Lung (tissue), 12 donors: ENCODE data around the gene GUCA1C. TPM values are rescaled to one million over a fixed set of nuclear protein-coding genes. Genes with fewer than 3 reads are reported as not detected.
A peak's percentile ranks its signal among the peaks of the same experiment; 100 is the strongest.

Source experiments
- ATAC-seq: fragments of 200-7000 bp; cut with Tn5 transposase; one replicate; pipeline ENCODE4 v1.9.1; 2020; ENCODE audit warnings: moderate number of reproducible peaks; ENCODE audit not compliant: insufficient read depth, low FRiP score
- DNase-seq, 3 donors: peaks; one replicate each; pipeline ENCODE4 v3.0.0-alpha.2; 2013 to 2017
- H3K27ac ChIP-seq, 2 donors: one replicate each; pipeline ENCODE4 v1.5.1; 2013; ENCODE audit warnings: mild to moderate bottlenecking in 2 of 2, moderate library complexity in 2 of 2, control low read depth in 1 of 2, inconsistent platforms in 1 of 2, low read depth in 1 of 2, low read length in 1 of 2
- H3K27me3 ChIP-seq, 3 donors: one replicate each; pipeline ENCODE4 v1.5.1; 2013; ENCODE audit warnings: low read length in 2 of 3; ENCODE audit not compliant: control insufficient read depth in 3 of 3, insufficient read depth in 3 of 3
- H3K36me3 ChIP-seq, 4 donors: one replicate each; pipeline ENCODE4 v1.5.1; 2013; ENCODE audit warnings: low read length in 4 of 4, mild to moderate bottlenecking in 1 of 4, moderate library complexity in 1 of 4; ENCODE audit not compliant: control insufficient read depth in 4 of 4, insufficient read depth in 4 of 4
- H3K4me1 ChIP-seq, 5 donors: one replicate each; pipeline ENCODE4 v1.5.1; 2013; ENCODE audit warnings: low read length in 5 of 5, mild to moderate bottlenecking in 2 of 5, moderate library complexity in 1 of 5; ENCODE audit not compliant: control insufficient read depth in 5 of 5, insufficient read depth in 5 of 5
- H3K4me3 ChIP-seq: one replicate; pipeline ENCODE4 v1.5.1; 2013; ENCODE audit warnings: mild to moderate bottlenecking, control low read depth, moderate library complexity
- H3K9ac ChIP-seq, 2 donors: one replicate each; pipeline ENCODE4 v1.5.1; 2013; ENCODE audit warnings: low read length in 2 of 2, control low read depth in 1 of 2; ENCODE audit not compliant: insufficient read depth in 1 of 2
- H3K9me3 ChIP-seq, 4 donors: one replicate each; pipeline ENCODE4 v1.5.1; 2013; ENCODE audit warnings: low read length in 3 of 4, mild to moderate bottlenecking in 1 of 4, moderate library complexity in 1 of 4; ENCODE audit not compliant: control insufficient read depth in 4 of 4, insufficient read depth in 3 of 4
- CTCF ChIP-seq: IDR thresholded peaks from 2 replicates; pipeline ENCODE4 v1.5.1; 2012; ENCODE audit warnings: mild to moderate bottlenecking; ENCODE audit errors: control extremely low read depth, extremely low read depth
- WGBS, 2 donors: extraction: QIAGEN DNeasy Blood & Tissue Kit; methylation state at CpG; one replicate each; pipeline ENCODE4 v1.1.7; 2013; 5-methylcytosine and 5-hydroxymethylcytosine counted together
- polyA plus RNA-seq, 2 donors: library from polyadenylated mRNA; stranded (reverse); fragments of 200-250 nt; gene quantifications; one replicate each; pipeline ENCODE4 v1.2.1, GENCODE V29; 2013
- total RNA-seq, 2 donors: library from RNA; depleted of rRNA in 1 of 2; stranded (reverse); fragments of >200 nt in 1 of 2; gene quantifications; one replicate each; pipeline ENCODE4 v1.2.1, GENCODE V29; 2014 to 2021
- donor health status: control.
- donor health status: control.
- donor health status: Bipolar disorder and iron deficiency.
- donor health status: healthy.
- donor health status: DM: yes; HTN: yes; CAD: no.

The GUCA1C gene
- total and polyA plus RNA-seq, 4 donors: not detected

DNA sequence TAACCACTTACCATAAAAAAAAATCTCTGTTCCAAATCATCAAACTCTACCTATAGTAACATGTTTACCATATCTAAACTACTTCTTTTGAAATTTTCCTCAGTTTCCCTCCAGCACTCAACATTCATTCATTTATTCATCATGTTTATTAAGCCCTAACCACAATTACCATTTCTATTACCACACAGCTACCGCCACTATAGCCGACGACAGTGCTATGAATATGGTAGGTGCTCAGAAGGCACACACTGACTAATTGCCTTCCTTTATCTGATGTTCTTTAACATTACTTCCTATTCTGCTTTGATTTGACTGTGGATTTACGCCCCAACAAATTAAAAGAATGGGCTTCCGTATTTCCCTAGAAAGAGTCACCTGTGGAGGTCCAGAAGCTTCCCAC is 43.9 kb downstream of the GUCA1C start:
- no peaks in the 10 kb centered on the region for H3K9me3 ChIP-seq
- no peak for ATAC-seq
- H3K36me3 ChIP-seq: no peaks in the 10 kb centered on the region
- no peak for DNase-seq
- whole genome bisulfite sequencing, 2 donors: 91% methylated on average over 5 of the region's 5 CpGs
- no peak overlapping the region for H3K27ac ChIP-seq
- no peak overlapping the region for H3K4me3 ChIP-seq
- TF ChIP-seq CTCF: no peak
- no peaks in the 10 kb centered on the region for H3K27me3 ChIP-seq
- H3K9ac ChIP-seq: no peak overlapping the region
- H3K4me1 ChIP-seq: no peaks in the 10 kb centered on the region

DNA sequence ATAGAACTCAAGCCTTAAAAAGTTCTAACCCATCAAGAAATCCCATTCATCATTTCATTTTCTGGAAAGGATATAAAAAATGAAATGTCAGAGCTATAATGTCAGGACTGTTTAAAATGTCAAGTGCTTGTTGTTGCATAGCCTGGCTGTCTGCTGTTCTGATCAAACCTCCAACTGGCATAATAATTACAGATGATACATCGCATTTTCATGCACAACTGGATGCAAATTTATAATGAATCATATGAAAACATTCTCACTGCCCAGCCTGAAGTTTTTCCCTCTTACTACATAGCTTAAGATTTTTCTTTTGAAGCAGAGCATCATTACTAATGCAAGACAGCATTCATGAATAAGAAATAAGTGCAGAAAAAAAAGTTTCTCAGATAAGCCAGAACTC is 46.5 kb downstream of the GUCA1C start:
- H3K36me3 ChIP-seq: no peaks in the 10 kb centered on the region
- H3K9me3 ChIP-seq: no peaks in the 10 kb centered on the region
- no peak overlapping the region for H3K27ac ChIP-seq
- ATAC-seq: no peak
- TF ChIP-seq CTCF: no peak
- no peak for DNase-seq
- no peaks in the 10 kb centered on the region for H3K4me1 ChIP-seq
- H3K4me3 ChIP-seq: no peak overlapping the region
- H3K9ac ChIP-seq: no peak overlapping the region
- WGBS, 2 donors: 85 to 91% methylated on average over 1 of the region's 1 CpG
- H3K27me3 ChIP-seq: no peaks in the 10 kb centered on the region

DNA sequence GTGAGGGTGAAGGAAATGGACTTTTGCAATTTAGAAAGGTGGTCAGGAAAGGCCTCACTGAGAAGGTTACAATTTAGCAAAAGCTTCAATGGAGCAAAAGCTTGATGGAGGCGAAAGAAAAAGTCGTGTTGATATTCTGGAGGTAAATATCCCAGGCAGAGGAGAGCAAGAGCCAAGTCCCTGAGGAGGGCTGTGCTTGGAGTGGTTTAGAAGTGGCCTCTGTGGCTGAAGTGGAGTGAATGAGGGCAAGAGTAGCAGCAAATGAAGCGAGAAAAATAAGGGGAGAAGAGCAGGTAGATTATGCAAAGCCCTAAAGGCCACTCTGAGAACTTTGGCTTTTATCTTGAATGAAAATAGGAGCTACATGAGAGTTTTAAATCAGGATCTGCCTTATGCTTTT is 54.1 kb downstream of the GUCA1C start:
- H3K4me1 ChIP-seq: no peaks in the 10 kb centered on the region
- peak in 2 of 3 donors; percentile 12 to 24 for DNase-seq
- WGBS, 2 donors: 67 to 81% methylated on average over 3 of the region's 3 CpGs

More for the DNA sequence above, 54.1 kb downstream of the GUCA1C start:
- no peaks in the 10 kb centered on the region for H3K27me3 ChIP-seq
- TF ChIP-seq CTCF: no peak
- H3K36me3 ChIP-seq: no peaks in the 10 kb centered on the region
- no peak overlapping the region for H3K27ac ChIP-seq
- H3K4me3 ChIP-seq: no peak overlapping the region
- no peak overlapping the region for H3K9ac ChIP-seq
- no peaks in the 10 kb centered on the region for H3K9me3 ChIP-seq
- ATAC-seq: no peak
